Natural killer cell (primary cell): ENCODE data around the gene CPLX4. TPM values are rescaled to one million over a fixed set of nuclear protein-coding genes. Genes with fewer than 3 reads are reported as not detected.

ENCODE experiments used
- ATAC-seq, 3 donors: fragments of 150-1000 bp in 2 of 3; fragments of 200-7000 bp in 1 of 3; cut with Tn5 transposase; 1 replicate in 1 of 3; 2 replicates in 2 of 3; pipeline ENCODE4 v1.10.0; 2021; ENCODE audit warnings: mild to moderate bottlenecking in 2 of 3, moderate library complexity in 2 of 3
- DNase-seq, 2 donors: peaks; one replicate each; pipeline versions ENCODE4 v3.0.0 to v3.0.0-alpha.2; 2013 to 2021; ENCODE audit warnings: mixed read lengths in 1 of 2
- H3K27ac ChIP-seq: one replicate; pipeline ENCODE4 v1.5.1; 2013; ENCODE audit warnings: mild to moderate bottlenecking, low read length
- H3K27me3 ChIP-seq: one replicate; pipeline ENCODE4 v1.6.1; 2013; ENCODE audit warnings: low read length; ENCODE audit not compliant: control insufficient read depth, insufficient read depth
- H3K36me3 ChIP-seq: one replicate; pipeline ENCODE4 v1.6.1; 2013; ENCODE audit warnings: low read length; ENCODE audit not compliant: control insufficient read depth, insufficient read depth
- H3K4me1 ChIP-seq: one replicate; pipeline ENCODE4 v1.6.1; 2013; ENCODE audit warnings: low read length; ENCODE audit not compliant: control insufficient read depth, insufficient read depth
- H3K4me3 ChIP-seq: one replicate; pipeline ENCODE4 v1.5.1; 2013; ENCODE audit warnings: low read length
- H3K9me3 ChIP-seq: one replicate; pipeline ENCODE4 v1.6.1; 2013; ENCODE audit warnings: low read length; ENCODE audit not compliant: control insufficient read depth, insufficient read depth
- H3K27ac Mint-ChIP-seq, 2 donors: one replicate each; pipeline ENCODE4 v1.8.0; 2022; ENCODE audit warnings: mild to moderate bottlenecking in 2 of 2, mixed read lengths in 2 of 2, moderate library complexity in 1 of 2
- H3K27me3 Mint-ChIP-seq, 2 donors: one replicate each; pipeline ENCODE4 v1.8.0; 2022; ENCODE audit warnings: low read depth in 2 of 2, mixed read lengths in 2 of 2
- H3K36me3 Mint-ChIP-seq: one replicate; pipeline ENCODE4 v1.8.0; 2022; ENCODE audit warnings: mixed read lengths
- H3K4me1 Mint-ChIP-seq, 2 donors: one replicate each; pipeline ENCODE4 v1.8.0; 2022; ENCODE audit warnings: mixed read lengths in 2 of 2
- H3K4me3 Mint-ChIP-seq: one replicate; pipeline ENCODE4 v1.8.0; 2022; ENCODE audit warnings: mild to moderate bottlenecking, moderate library complexity, mixed read lengths
- H3K9me3 Mint-ChIP-seq, 2 donors: one replicate each; pipeline ENCODE4 v1.8.0; 2022; ENCODE audit warnings: mixed read lengths in 2 of 2
- WGBS: methylation state at CpG from one replicate; pipeline ENCODE4 v1.1.7; 2013; ENCODE audit warnings: missing lambda C conversion rate; ENCODE audit not compliant: insufficient coverage; 5-methylcytosine and 5-hydroxymethylcytosine counted together
- intact Hi-C: fragments of 100-400 bp; cut with micrococcal nuclease; formaldehyde crosslinking; loops from one replicate; pipeline ENCODE4 v1.14.2; 2022
- total RNA-seq, 4 donors: library from RNA; stranded (reverse); fragments of 120-200 nt in 1 of 4; gene quantifications; one replicate each; pipeline versions ENCODE4 v1.2.3 to v1.2.4, GENCODE V29; 2013 to 2022
- TF ChIP-seq, protein P1 (sequence below): fragments of 200-600 bp; IDR thresholded peaks from one replicate; pipeline ENCODE4 v1.8.0; 2022; ENCODE audit warnings: antibody characterized with exemption

The CPLX4 gene
- total RNA-seq, 3 donors from 2014 or later (not counting 1 experiment from before 2014, with no cell fraction given), result not detected

- intact Hi-C loops, result no loop called here
- ATAC-seq (no peak), DNase-seq (no peak)
- H3K9me3 Mint-ChIP-seq, result no peaks in the 10 kb centered on the region
- Histone ChIP-seq H3K27me3 (peaks cover 68% of the 10 kb centered on the region), H3K4me1 (peaks cover 15% of the 10 kb centered on the region), H3K4me3 (no peak overlapping the region), H3K36me3 (no peaks in the 10 kb centered on the region), H3K9me3 (no peaks in the 10 kb centered on the region), H3K27ac (no peak overlapping the region)
- TF ChIP-seq, protein P1, sequence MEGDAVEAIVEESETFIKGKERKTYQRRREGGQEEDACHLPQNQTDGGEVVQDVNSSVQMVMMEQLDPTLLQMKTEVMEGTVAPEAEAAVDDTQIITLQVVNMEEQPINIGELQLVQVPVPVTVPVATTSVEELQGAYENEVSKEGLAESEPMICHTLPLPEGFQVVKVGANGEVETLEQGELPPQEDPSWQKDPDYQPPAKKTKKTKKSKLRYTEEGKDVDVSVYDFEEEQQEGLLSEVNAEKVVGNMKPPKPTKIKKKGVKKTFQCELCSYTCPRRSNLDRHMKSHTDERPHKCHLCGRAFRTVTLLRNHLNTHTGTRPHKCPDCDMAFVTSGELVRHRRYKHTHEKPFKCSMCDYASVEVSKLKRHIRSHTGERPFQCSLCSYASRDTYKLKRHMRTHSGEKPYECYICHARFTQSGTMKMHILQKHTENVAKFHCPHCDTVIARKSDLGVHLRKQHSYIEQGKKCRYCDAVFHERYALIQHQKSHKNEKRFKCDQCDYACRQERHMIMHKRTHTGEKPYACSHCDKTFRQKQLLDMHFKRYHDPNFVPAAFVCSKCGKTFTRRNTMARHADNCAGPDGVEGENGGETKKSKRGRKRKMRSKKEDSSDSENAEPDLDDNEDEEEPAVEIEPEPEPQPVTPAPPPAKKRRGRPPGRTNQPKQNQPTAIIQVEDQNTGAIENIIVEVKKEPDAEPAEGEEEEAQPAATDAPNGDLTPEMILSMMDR, result no peak
- H3K4me3 Mint-ChIP-seq, result peak overlapping the region; percentile 21
- H3K27me3 Mint-ChIP-seq, result peaks cover 64 to 76% of the 10 kb centered on the region in 2 donors
- no peaks in the 10 kb centered on the region for H3K36me3 Mint-ChIP-seq
- no peak overlapping the region for H3K27ac Mint-ChIP-seq
- 20% methylated on average over 9 of the region's 10 CpGs for WGBS
- H3K4me1 Mint-ChIP-seq, result peaks cover 6 to 12% of the 10 kb centered on the region in 2 donors
These were observed 51.5 kb downstream of the CPLX4 start for GRCh38 chr18:59266886-59267502.

DNA sequence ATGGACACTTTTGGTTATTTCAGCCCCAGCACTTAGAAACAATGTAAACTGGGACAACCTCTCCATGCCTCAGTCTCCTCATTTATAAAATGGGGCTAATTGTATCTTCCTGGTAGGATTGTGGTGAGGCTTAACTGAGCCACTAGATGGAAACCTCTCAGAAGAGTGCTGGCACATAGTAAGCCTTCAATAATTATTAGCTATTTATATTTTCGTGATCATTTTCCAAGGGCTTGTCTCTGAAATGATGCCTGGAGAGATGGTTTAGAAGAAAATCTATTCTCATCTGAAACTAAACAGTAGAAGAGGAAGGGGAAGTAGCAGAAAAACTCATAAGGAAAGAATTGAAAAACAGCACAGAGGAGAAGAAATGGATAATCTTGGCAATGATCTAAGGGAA, 52.0 kb downstream of the CPLX4 start:
- ATAC-seq (no peak), DNase-seq (no peak)
- H3K4me1 Mint-ChIP-seq, result peaks cover 6 to 12% of the 10 kb centered on the region in 2 donors
- H3K4me3 ChIP-seq, result no peak overlapping the region
- peaks cover 58 to 71% of the 10 kb centered on the region in 2 donors for H3K27me3 Mint-ChIP-seq
- WGBS, result no CpG with 5 or more reads among the region's 1 CpG
- intact Hi-C loops, result no loop called here
- TF ChIP-seq, protein P1, result no peak
- H3K4me3 Mint-ChIP-seq, result peak overlapping the region; percentile 49
- H3K27ac ChIP-seq, result no peak overlapping the region
- H3K9me3 Mint-ChIP-seq, result no peaks in the 10 kb centered on the region
- H3K27ac Mint-ChIP-seq, result no peak overlapping the region
- no peaks in the 10 kb centered on the region for H3K36me3 ChIP-seq
- H3K4me1 ChIP-seq, result peaks cover 15% of the 10 kb centered on the region
- peaks cover 64% of the 10 kb centered on the region for H3K27me3 ChIP-seq
- H3K36me3 Mint-ChIP-seq, result no peaks in the 10 kb centered on the region
- H3K9me3 ChIP-seq, result no peaks in the 10 kb centered on the region

DNA sequence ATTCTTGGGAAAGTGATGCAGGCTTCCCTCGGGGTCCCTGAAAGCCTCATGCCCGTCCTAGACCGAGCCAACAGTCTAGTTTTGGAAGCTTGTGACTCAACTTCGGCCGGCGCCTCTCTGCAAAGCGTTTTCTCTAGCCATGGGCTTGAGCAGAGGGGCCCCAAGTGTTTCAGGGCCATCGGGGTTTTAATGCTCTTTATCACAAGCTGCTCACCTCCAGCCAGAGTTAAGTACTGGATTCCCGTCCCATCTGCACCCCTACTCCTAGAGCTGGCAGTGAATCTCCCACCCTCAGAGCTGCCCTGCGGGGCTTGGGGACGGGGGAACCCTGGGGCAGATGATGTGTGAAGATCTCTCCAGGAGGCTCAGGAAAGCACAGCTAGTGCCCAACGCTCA, 52.5 kb downstream of the CPLX4 start:
- peaks cover 15% of the 10 kb centered on the region for H3K4me1 ChIP-seq
- H3K4me1 Mint-ChIP-seq, result peaks cover 6 to 12% of the 10 kb centered on the region in 2 donors
- WGBS, result 14% methylated on average over 12 of the region's 12 CpGs
- DNase-seq (no peak), ATAC-seq (no peak)
- H3K4me3 Mint-ChIP-seq, result peak overlapping the region; percentile 49
- H3K36me3 ChIP-seq, result no peaks in the 10 kb centered on the region
- no peaks in the 10 kb centered on the region for H3K9me3 Mint-ChIP-seq
- no peak overlapping the region for H3K4me3 ChIP-seq
- no peak overlapping the region for H3K27ac ChIP-seq
- H3K9me3 ChIP-seq, result no peaks in the 10 kb centered on the region
- H3K27ac Mint-ChIP-seq, result no peak overlapping the region
- H3K36me3 Mint-ChIP-seq, result no peaks in the 10 kb centered on the region
- H3K27me3 ChIP-seq, result peaks cover 59% of the 10 kb centered on the region
- peaks cover 53 to 66% of the 10 kb centered on the region in 2 donors for H3K27me3 Mint-ChIP-seq
- intact Hi-C loops, result no loop called here
- TF ChIP-seq, protein P1, result no peak
